ENCODE results near the gene BAAT. TPM values are rescaled to one million over a fixed set of nuclear protein-coding genes. Genes with fewer than 3 reads are reported as not detected.
"Not testable (repeated sequence)": the region's sequence is repeated elsewhere in the genome, so short reads cannot be mapped to it uniquely, and the experiment has no call there.

BAAT gene
- total RNA-seq, 2 experiments from 2014 or later, result not detected

DNA sequence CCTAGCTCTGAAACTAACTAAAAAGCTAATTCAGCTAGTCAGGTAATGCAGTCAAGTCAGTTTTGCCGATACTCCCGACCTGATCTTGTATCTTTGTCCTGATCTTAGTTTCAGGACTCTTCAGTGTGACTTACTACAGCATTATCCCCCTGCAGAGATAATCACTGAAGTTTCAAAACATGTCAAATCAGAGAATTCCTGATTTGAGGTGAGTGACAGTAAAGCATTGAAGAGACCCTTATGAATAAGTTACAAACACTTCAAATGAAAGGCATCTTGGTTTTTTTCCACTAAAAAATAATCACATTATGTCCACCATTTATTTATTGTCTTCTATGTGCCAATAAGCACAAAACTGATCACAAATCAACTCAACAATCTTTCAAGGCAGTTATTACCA lies 47.6 kb downstream of the BAAT start:
- DNase-seq (no peak), ATAC-seq (ENCODE audit: low read depth) (no peak)
- no peaks in the 10 kb centered on the region for H3K4me1 Mint-ChIP-seq
- H3K9me3 Mint-ChIP-seq, result no peaks in the 10 kb centered on the region
- no peaks in the 10 kb centered on the region for H3K36me3 Mint-ChIP-seq
- no peaks in the 10 kb centered on the region for H3K27me3 Mint-ChIP-seq
- POLR2A ChIA-PET, result no interaction called here
- no peak overlapping the region for H3K4me3 Mint-ChIP-seq
- H3K27ac Mint-ChIP-seq, result no peak overlapping the region

DNA sequence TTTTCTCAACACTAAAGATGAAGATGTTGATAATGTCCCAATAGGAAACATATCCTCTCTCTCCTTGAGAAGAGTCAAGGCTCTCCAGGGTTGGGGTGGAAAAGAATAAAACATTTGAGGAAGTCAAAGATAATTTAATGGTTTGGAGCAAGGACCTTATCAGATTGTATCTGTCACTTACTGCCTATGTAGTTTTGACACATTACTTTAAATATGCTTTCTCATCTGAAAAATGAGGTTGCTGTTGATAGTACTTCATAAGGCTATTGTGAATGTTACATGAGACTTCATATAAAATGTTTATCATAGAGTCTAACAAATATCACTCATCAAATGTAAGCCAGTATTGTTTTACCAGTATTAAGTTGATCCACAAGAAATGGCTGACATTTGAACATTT lies 48.7 kb downstream of the BAAT start:
- Mint-ChIP-seq H3K4me1 (no peaks in the 10 kb centered on the region), H3K27me3 (no peaks in the 10 kb centered on the region), H3K4me3 (no peak overlapping the region), H3K36me3 (no peaks in the 10 kb centered on the region), H3K27ac (no peak overlapping the region), H3K9me3 (no peaks in the 10 kb centered on the region)
- no peak for DNase-seq
- POLR2A ChIA-PET, result no interaction called here
- ATAC-seq (ENCODE audit: low read depth), result no peak

DNA sequence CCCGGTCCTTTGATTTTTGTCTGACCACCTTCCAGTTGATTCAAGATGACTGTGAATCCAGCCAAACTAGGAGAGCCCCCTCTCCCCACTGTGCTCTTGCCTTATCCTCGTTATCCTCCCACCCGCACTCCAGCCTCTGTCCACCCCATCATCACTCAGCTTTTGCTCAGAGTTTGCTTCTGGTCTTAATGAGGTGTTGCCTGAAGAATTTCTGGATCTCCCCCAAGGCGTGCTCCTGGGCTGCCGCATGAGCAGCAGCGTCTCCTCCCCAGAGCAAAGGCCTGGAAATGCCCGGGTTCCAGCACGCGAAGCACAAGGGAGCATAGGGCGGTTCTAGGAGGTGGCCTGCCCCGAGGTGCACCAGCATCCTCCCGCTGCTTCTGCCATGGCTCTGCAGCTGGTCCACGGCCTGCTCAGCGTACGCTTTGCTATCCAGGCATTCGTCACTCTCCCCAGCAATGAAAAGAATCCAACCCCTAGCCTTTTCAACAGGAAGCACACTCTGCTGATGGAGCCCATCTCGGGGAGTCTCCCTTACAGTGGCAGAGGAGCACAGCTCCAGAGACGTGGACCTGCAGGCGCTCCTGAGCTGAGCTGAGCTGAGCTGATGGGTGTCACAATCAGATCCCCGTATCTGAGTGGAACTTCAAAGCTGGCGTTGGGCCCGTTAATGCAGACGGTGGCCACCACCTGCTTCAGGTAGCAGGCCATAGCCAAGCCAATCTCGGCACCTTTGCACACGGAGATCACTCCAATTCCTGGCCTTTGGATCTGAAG lies 50.7 kb downstream of the BAAT start:
- H3K4me3 Mint-ChIP-seq, result no peak overlapping the region
- peaks cover 4% of the 10 kb centered on the region for H3K27me3 Mint-ChIP-seq
- no peak overlapping the region for H3K27ac Mint-ChIP-seq
- ATAC-seq (ENCODE audit: low read depth), result no peak
- no peak for DNase-seq
- H3K9me3 Mint-ChIP-seq, result no peaks in the 10 kb centered on the region
- H3K4me1 Mint-ChIP-seq, result no peaks in the 10 kb centered on the region
- POLR2A ChIA-PET, result no interaction called here
- H3K36me3 Mint-ChIP-seq, result no peaks in the 10 kb centered on the region

DNA sequence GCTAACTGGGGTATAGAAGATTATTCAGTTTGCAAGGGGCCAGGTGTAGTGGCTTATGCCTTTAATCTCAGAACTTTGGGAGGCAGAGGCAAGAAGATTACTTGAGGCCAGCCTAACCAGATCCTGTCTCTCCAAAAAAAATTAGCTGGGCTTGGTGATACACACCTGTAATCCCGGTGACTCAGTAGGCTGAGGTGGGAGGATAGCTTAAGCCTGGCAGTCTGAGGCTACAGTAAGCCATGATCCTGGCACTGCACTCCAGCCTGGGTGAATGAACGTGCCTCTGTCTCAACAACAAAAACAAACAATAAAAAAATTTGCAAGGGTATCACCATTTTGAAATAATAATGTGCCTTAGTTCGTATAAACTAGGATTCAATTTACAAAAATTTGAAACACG lies 51.3 kb downstream of the BAAT start:
- Mint-ChIP-seq H3K27me3 (peaks cover 6% of the 10 kb centered on the region), H3K9me3 (no peaks in the 10 kb centered on the region), H3K4me1 (no peaks in the 10 kb centered on the region), H3K36me3 (no peaks in the 10 kb centered on the region), H3K4me3 (no peak overlapping the region), H3K27ac (no peak overlapping the region)
- no peak for ATAC-seq (ENCODE audit: low read depth)
- POLR2A ChIA-PET, result no interaction called here
- DNase-seq, result no peak

DNA sequence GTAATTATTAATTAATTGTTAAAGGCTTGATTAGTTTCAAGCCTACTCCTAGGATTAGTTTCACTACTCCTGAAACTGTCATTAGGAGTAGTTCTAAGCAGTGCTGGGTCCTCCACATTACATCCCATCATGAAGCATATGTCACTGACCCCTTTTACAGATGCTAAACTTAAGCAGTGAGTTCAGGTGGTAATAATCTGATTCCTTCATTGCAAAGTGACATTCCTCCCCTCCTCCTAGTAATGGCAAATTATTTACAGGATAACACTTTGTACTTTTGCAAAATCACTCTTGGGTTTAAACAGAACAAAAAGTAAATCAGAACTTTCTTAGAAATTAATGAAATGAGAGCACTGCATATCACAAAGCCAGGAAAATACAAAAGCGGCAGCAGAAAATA lies 52.4 kb downstream of the BAAT start:
- DNase-seq (no peak), ATAC-seq (ENCODE audit: low read depth) (no peak)
- Mint-ChIP-seq H3K27ac (no peak overlapping the region), H3K4me3 (no peak overlapping the region), H3K4me1 (no peaks in the 10 kb centered on the region), H3K9me3 (no peaks in the 10 kb centered on the region), H3K27me3 (peaks cover 6% of the 10 kb centered on the region), H3K36me3 (no peaks in the 10 kb centered on the region)
- POLR2A ChIA-PET, result no interaction called here

DNA sequence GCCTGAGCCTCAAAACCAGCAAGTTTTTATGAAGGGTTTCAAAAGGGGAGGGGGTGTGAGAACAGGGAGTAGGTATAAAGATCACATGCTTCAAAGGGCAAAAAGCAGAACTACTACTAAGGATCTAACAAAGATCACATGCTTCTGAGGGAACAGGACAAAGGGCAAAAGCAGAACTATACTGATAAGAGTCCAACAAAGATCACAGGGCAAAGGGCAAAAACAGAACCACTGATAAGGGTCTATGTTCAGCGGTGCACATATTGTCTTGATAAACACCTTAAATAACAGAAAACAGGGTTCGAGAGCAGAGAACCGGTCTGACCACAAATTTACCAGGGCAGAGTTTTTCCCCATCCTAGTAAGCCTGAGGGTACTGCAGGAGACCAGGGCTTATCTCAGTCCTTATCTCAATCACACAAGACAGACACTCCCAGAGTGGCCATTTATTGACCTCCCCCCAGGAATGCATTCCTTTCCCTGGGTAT lies 57.3 kb downstream of the BAAT start:
- H3K27ac Mint-ChIP-seq; H3K4me1 Mint-ChIP-seq; H3K36me3 Mint-ChIP-seq; ATAC-seq (ENCODE audit: low read depth); H3K9me3 Mint-ChIP-seq; H3K4me3 Mint-ChIP-seq; DNase-seq; POLR2A ChIA-PET: not testable (repeated sequence)
- peaks cover 13% of the 10 kb centered on the region for H3K27me3 Mint-ChIP-seq

DNA sequence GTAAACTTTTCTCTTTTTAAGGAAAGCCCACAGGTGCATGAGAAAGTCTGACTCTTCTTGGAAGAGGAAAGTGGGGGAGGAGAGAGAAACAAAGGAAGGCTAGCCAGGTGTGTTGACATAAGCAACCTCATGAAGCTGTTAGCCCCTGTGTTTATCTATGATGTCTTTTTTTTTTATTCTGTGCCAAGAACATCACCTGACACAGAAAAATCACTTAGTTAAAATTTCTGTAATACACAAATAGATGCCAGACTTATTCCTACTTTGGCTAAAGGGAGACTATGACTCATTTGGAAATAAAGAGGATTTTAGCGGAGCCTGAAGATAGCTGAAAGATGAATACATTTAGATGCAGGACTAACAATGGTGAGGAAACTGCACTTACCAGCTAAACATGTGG lies 58.3 kb downstream of the BAAT start:
- Mint-ChIP-seq H3K9me3 (no peaks in the 10 kb centered on the region), H3K27ac (no peak overlapping the region), H3K4me1 (no peaks in the 10 kb centered on the region), H3K36me3 (no peaks in the 10 kb centered on the region), H3K27me3 (peaks cover 13% of the 10 kb centered on the region), H3K4me3 (no peak overlapping the region)
- ATAC-seq (ENCODE audit: low read depth), result no peak
- no peak for DNase-seq
- POLR2A ChIA-PET, result no interaction called here

DNA sequence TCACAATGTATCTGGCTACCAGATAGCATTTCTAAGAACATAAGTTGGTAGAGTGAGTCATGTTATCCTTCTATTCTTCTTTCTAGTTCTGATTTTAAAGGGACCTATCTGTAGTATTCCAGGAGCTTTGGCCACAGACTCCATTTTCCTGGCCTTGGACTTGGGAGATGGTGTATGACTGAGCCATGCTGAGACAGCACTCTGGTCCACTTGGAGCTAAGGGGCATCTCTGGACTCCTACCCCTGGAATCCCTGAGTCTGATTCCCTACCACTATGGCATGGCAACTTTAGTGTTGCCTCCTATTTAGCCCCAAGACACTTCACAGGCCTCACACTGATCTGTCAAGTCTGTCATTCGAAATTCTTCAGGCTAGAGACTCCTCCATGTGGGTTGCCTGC lies 58.8 kb downstream of the BAAT start:
- Mint-ChIP-seq H3K9me3 (no peaks in the 10 kb centered on the region), H3K4me3 (no peak overlapping the region)
- no peak for DNase-seq

DNA sequence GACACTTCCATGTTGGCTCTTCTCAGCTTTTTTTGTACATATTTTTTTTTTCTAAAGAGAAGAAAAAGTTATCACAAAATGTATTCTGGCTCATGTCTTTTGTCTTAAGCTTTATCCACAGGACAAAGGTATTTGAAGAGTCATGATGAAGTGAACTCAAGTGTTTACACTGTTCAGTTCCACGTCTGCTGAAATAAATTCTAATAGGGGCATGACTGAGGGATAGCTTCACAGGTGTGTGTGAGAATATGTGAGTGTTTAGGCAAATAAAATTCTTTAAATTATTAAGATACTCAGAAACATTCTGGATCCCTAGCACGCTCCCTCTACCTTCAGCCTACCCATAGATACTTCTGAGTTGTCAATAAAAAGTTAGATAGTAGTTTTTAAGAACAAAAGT lies 59.8 kb downstream of the BAAT start:
- no peaks in the 10 kb centered on the region for H3K36me3 Mint-ChIP-seq
- ATAC-seq (ENCODE audit: low read depth), result no peak

More for the DNA sequence above, 58.8 kb downstream of the BAAT start:
- no peak for ATAC-seq (ENCODE audit: low read depth)
- H3K4me1 Mint-ChIP-seq, result no peaks in the 10 kb centered on the region
- H3K27ac Mint-ChIP-seq, result no peak overlapping the region
- H3K27me3 Mint-ChIP-seq, result peaks cover 13% of the 10 kb centered on the region
- POLR2A ChIA-PET, result no interaction called here
- no peaks in the 10 kb centered on the region for H3K36me3 Mint-ChIP-seq

DNA sequence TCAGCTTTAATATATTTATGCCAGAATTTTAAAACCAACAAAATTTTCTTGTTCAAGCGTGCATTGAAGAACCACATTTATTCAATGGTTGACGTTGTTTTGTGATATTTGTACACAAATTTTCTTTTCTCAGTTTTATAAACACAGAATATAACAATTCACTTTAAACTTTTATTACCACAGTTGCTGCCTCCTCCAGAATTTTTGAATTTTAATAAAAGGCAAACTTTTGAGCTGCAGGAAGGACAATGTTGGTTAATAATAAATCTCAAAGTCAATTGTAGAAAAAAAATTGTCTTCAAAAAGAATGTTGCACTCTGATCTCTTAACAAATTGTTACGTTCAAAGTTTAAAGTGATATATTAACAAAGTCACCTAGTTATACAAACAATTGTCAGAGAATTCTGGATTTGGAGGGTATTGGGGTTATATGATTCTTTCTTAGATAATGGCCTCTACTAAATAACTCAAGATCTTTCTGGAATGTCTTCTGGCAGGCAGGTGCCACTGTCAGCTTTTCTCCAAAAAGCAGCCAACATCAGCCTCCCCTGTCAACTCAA lies 60.5 kb downstream of the BAAT start:
- Mint-ChIP-seq H3K36me3 (no peaks in the 10 kb centered on the region), H3K4me3 (no peak overlapping the region), H3K4me1 (no peaks in the 10 kb centered on the region), H3K27ac (no peak overlapping the region), H3K27me3 (peaks cover 12% of the 10 kb centered on the region), H3K9me3 (no peaks in the 10 kb centered on the region)
- DNase-seq (no peak), ATAC-seq (ENCODE audit: low read depth) (no peak)
- POLR2A ChIA-PET, result no interaction called here

More for the DNA sequence above, 59.8 kb downstream of the BAAT start:
- Mint-ChIP-seq H3K27ac (no peak overlapping the region), H3K4me1 (no peaks in the 10 kb centered on the region), H3K27me3 (peaks cover 16% of the 10 kb centered on the region), H3K9me3 (no peaks in the 10 kb centered on the region), H3K4me3 (no peak overlapping the region)
- POLR2A ChIA-PET, result no interaction called here
- DNase-seq, result no peak

DNA sequence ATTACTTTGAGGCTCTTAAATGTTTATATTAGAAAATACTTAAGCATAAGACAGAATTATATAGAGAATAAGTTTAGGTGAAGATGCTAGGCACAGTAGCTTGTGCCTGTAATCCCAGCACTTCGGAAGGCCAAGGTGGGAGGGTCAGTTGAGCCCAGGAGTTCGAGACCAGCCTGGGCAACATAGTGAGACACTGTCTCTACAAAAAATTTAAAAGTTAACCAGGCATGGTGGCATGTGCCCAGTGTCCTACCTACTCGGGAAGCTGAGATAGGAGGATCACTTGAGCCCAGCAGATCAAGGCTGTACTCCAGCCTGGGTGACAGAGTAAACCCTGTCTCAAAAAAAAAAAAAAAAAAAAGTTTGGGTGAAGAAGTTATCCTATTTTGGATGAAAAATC lies 61.7 kb downstream of the BAAT start:
- Mint-ChIP-seq H3K27me3 (peaks cover 10% of the 10 kb centered on the region), H3K36me3 (no peaks in the 10 kb centered on the region), H3K9me3 (no peaks in the 10 kb centered on the region), H3K4me1 (no peaks in the 10 kb centered on the region), H3K4me3 (no peak overlapping the region), H3K27ac (no peak overlapping the region)
- DNase-seq (no peak), ATAC-seq (ENCODE audit: low read depth) (no peak)
- POLR2A ChIA-PET, result no interaction called here

DNA sequence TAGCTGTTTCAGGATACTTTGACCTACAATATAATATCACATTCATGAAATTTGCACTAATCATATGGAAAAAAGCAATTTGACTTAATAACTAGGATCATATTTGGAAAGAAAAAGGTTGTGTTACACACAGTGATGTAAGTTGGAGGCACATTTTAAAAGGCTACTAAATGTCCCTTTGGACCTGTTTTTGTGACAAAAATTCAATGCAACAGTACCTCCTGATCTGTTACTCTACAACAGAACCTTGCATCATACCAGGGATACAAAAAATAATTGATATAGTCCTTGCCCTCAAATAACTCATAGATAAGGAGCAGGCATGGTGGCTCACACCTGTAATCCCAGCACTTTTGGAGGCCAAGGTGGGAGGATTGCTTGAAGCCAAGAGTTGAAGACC lies 67.1 kb downstream of the BAAT start:
- Mint-ChIP-seq H3K9me3 (no peaks in the 10 kb centered on the region), H3K27me3 (peaks cover 2% of the 10 kb centered on the region), H3K4me1 (no peaks in the 10 kb centered on the region), H3K36me3 (no peaks in the 10 kb centered on the region), H3K27ac (no peak overlapping the region), H3K4me3 (no peak overlapping the region)
- ATAC-seq (ENCODE audit: low read depth) (no peak), DNase-seq (no peak)
- POLR2A ChIA-PET, result no interaction called here

DNA sequence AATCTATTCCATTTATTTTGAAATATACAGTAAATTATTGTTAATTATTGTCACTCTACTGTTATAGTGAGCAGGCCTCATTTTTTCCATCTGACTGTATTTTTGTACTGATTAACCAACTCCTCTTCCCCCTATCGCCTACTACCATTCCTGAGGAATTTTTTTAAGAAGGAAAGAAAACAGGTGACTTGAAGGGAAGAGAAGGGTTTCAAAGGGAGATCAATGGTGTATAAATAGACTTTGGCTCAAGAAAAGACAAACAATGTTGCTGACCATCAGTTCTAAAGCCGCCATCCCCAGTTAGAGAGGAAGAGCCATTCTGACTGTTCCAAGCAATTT lies 69.7 kb downstream of the BAAT start:
- no peaks in the 10 kb centered on the region for H3K9me3 Mint-ChIP-seq
- H3K27me3 Mint-ChIP-seq, result peaks cover 4% of the 10 kb centered on the region
- POLR2A ChIA-PET, result no interaction called here
- H3K4me3 Mint-ChIP-seq, result no peak overlapping the region
- ATAC-seq (ENCODE audit: low read depth) (no peak), DNase-seq (no peak)
- H3K27ac Mint-ChIP-seq, result no peak overlapping the region
- H3K36me3 Mint-ChIP-seq, result no peaks in the 10 kb centered on the region
- H3K4me1 Mint-ChIP-seq, result no peaks in the 10 kb centered on the region

DNA sequence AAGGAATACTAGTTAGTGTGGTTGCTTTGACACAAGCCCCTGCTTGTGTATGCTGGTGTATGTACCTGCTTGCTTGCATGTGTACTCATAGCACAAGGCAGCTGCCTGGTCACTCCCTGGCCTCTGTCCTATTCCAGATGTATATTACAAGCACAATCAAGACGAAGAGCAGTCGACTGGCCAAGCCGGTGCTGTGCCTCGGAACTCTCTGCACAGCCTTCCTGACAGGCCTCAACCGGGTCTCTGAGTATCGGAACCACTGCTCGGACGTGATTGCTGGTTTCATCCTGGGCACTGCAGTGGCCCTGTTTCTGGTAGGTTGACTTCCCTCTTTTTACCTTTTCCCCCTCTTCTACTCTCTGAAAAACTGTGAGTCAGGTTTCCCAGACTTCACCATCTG lies 72.1 kb downstream of the BAAT start:
- no peak overlapping the region for H3K4me3 Mint-ChIP-seq
- H3K27me3 Mint-ChIP-seq, result peaks cover 5% of the 10 kb centered on the region
- no peak overlapping the region for H3K27ac Mint-ChIP-seq
- H3K36me3 Mint-ChIP-seq, result no peaks in the 10 kb centered on the region
- DNase-seq (no peak), ATAC-seq (ENCODE audit: low read depth) (no peak)
- H3K9me3 Mint-ChIP-seq, result no peaks in the 10 kb centered on the region
- POLR2A ChIA-PET, result no interaction called here
- H3K4me1 Mint-ChIP-seq, result no peaks in the 10 kb centered on the region

Measured in activated naive CD8-positive, alpha-beta T cell treated with anti-CD3 and anti-CD28 coated beads, Interleukin-2, amount 10 ng/mL, durations not matched to agents 7 days and 5 days (primary cell).